GM23248 (cell line): Measurements from ENCODE around the gene MIAT. TPM values are rescaled to one million over a fixed set of nuclear protein-coding genes. Genes with fewer than 3 reads are reported as not detected.
"Not testable (repeated sequence)": the region's sequence is repeated elsewhere in the genome, so short reads cannot be mapped to it uniquely, and the experiment has no call there.

Experiments
- DNase-seq: peaks from one replicate; pipeline ENCODE4 v3.0.0-alpha.2; 2015
- H2AFZ ChIP-seq: fragments of 200-600 bp; sonication (generic); 2 replicates; pipeline ENCODE4 v1.6.1; 2016; ENCODE audit warnings: antibody characterized with exemption
- H3F3A ChIP-seq: fragments of 200-600 bp; sonication (generic); 2 replicates; pipeline ENCODE4 v1.6.1; 2016; ENCODE audit warnings: mild to moderate bottlenecking, antibody characterized with exemption, mixed run types; ENCODE audit not compliant: insufficient read depth
- H3K27ac ChIP-seq: fragments of 200-600 bp; sonication (generic); 2 replicates; pipeline ENCODE4 v1.5.1; 2016; ENCODE audit warnings: mild to moderate bottlenecking
- H3K27me3 ChIP-seq: fragments of 200-600 bp; sonication (generic); replicated peaks from 2 replicates; pipeline ENCODE4 v1.6.1; 2016; ENCODE audit warnings: mild to moderate bottlenecking; ENCODE audit not compliant: insufficient read depth
- H3K36me3 ChIP-seq: fragments of 200-600 bp; sonication (generic); 2 replicates; pipeline ENCODE4 v1.6.1; 2016; ENCODE audit warnings: low read depth, mild to moderate bottlenecking
- H3K4me1 ChIP-seq: fragments of 200-600 bp; sonication (generic); 2 replicates; pipeline ENCODE4 v1.6.1; 2016; ENCODE audit warnings: mild to moderate bottlenecking; ENCODE audit not compliant: insufficient read depth
- H3K4me2 ChIP-seq: fragments of 200-600 bp; sonication (generic); one replicate; pipeline ENCODE4 v1.6.1; 2016; ENCODE audit warnings: mild to moderate bottlenecking; ENCODE audit not compliant: unreplicated experiment
- H3K4me3 ChIP-seq: fragments of 200-600 bp; sonication (generic); 2 replicates; pipeline ENCODE4 v1.5.1; 2016; ENCODE audit warnings: mild to moderate bottlenecking
- H3K79me2 ChIP-seq: fragments of 200-600 bp; sonication (generic); 2 replicates; pipeline ENCODE4 v1.6.1; 2016; ENCODE audit warnings: mild to moderate bottlenecking; ENCODE audit not compliant: insufficient read depth
- H3K9ac ChIP-seq: fragments of 200-600 bp; sonication (generic); 2 replicates; pipeline ENCODE4 v1.6.1; 2016; ENCODE audit warnings: mild to moderate bottlenecking
- H3K9me2 ChIP-seq: fragments of 200-600 bp; sonication (generic); 2 replicates; pipeline ENCODE4 v1.6.1; 2016; ENCODE audit warnings: mixed run types, mild to moderate bottlenecking, moderate library complexity; ENCODE audit not compliant: insufficient read depth
- H3K9me3 ChIP-seq: fragments of 200-600 bp; sonication (generic); one replicate; pipeline ENCODE4 v1.6.1; 2017; ENCODE audit warnings: low read depth
- H4K20me1 ChIP-seq: fragments of 200-600 bp; sonication (generic); 2 replicates; pipeline ENCODE4 v1.6.0; 2016; ENCODE audit not compliant: insufficient read depth
- EZH2 ChIP-seq: fragments of 200-600 bp; sonication (generic); IDR thresholded peaks from 2 replicates; pipeline ENCODE4 v1.6.1; 2018; ENCODE audit warnings: antibody characterized with exemption, mild to moderate bottlenecking; ENCODE audit not compliant: insufficient read depth, poor library complexity, severe bottlenecking
- EZH2phosphoT487 ChIP-seq: fragments of 200-600 bp; sonication (generic); IDR thresholded peaks from 2 replicates; pipeline ENCODE4 v1.6.1; 2018; ENCODE audit warnings: antibody characterized with exemption, moderate library complexity, mild to moderate bottlenecking, low read depth; ENCODE audit not compliant: insufficient read depth
- WGBS, 2 experiments: methylation state at CpG; one replicate each; pipeline ENCODE4 v1.1.6; 2015 to 2017; ENCODE audit warnings: low lambda C conversion rate in 2 of 2, low coverage in 1 of 2; ENCODE audit errors: missing lambda C conversion rate in 2 of 2; 5-methylcytosine and 5-hydroxymethylcytosine counted together
- in situ Hi-C: fragments of 300-500 bp; cut with MboI; formaldehyde crosslinking; loops from 2 replicates; pipeline ENCODE4 v1.15.0; 2020
- polyA plus RNA-seq: library from polyadenylated mRNA; unstranded; fragments of >200 nt; fragmentation: Nextera tagmentation; extraction: Ambion mirVana; gene quantifications from 2 replicates; pipeline ENCODE4 v1.2.1, GENCODE V29; 2016
- total RNA-seq: library from RNA; depleted of rRNA; stranded (reverse); fragments of >200 nt; shearing (Covaris generic); gene quantifications from 2 replicates; pipeline ENCODE4 v1.2.3, GENCODE V29; 2014

Gene MIAT
- total and polyA plus RNA-seq, 2 experiments from 2014 or later, result 0.23 to 0.43 TPM

GRCh38 chr22:26610996-26611395, 46.4 kb upstream of the MIAT start:
- no peak overlapping the region for H3K27ac ChIP-seq
- H3K79me2 ChIP-seq, result no peaks in the 10 kb centered on the region
- no peaks in the 10 kb centered on the region for H3K9me2 ChIP-seq
- H3K9ac ChIP-seq, result no peak overlapping the region
- H3K36me3 ChIP-seq, result no peaks in the 10 kb centered on the region
- no peaks in the 10 kb centered on the region for H4K20me1 ChIP-seq
- H3K4me1 ChIP-seq, result peaks cover 11% of the 10 kb centered on the region
- in situ Hi-C loops, result no loop called here
- WGBS, 2 experiments, result 37 to 42% methylated on average over 2 of the region's 2 CpGs
- H3K4me2 ChIP-seq, result peak overlapping the region; percentile 5
- H3F3A ChIP-seq, result no peaks in the 10 kb centered on the region
- DNase-seq, result peak; percentile 47
- no peak overlapping the region for H3K4me3 ChIP-seq
- TF ChIP-seq EZH2 (no peak), EZH2phosphoT487 (no peak)
- 0 out of 2 replicates have a peak overlapping the region, but pooled peaks have one; percentile 3 for H2AFZ ChIP-seq
- H3K27me3 ChIP-seq, result 0 out of 2 replicates have a peak, but pooled peaks cover 7% of the 10 kb centered on the region
- H3K9me3 ChIP-seq, result no peaks in the 10 kb centered on the region

- DNase-seq, result no peak
- in situ Hi-C loops, result no loop called here
- H3K27me3 ChIP-seq, result 0 out of 2 replicates have a peak, but pooled peaks cover 7% of the 10 kb centered on the region
- TF ChIP-seq EZH2, result no peak
- no peak for TF ChIP-seq EZH2phosphoT487
- H2AFZ ChIP-seq, result no peak overlapping the region
- no peaks in the 10 kb centered on the region for H3K9me2 ChIP-seq
- H3K4me2 ChIP-seq, result no peak overlapping the region
- H3K9ac ChIP-seq, result no peak overlapping the region
- no peak overlapping the region for H3K27ac ChIP-seq
- H3K4me1 ChIP-seq, result peaks cover 11% of the 10 kb centered on the region
- 81 to 83% methylated on average over 4 of the region's 4 CpGs for WGBS, 2 experiments
- H3K36me3 ChIP-seq, result no peaks in the 10 kb centered on the region
- no peak overlapping the region for H3K4me3 ChIP-seq
- no peaks in the 10 kb centered on the region for H3K79me2 ChIP-seq
- H3K9me3 ChIP-seq, result no peaks in the 10 kb centered on the region
- no peaks in the 10 kb centered on the region for H4K20me1 ChIP-seq
- no peaks in the 10 kb centered on the region for H3F3A ChIP-seq
Observed at GRCh38 chr22:26612652-26613051, 44.7 kb upstream of the MIAT start.

DNA sequence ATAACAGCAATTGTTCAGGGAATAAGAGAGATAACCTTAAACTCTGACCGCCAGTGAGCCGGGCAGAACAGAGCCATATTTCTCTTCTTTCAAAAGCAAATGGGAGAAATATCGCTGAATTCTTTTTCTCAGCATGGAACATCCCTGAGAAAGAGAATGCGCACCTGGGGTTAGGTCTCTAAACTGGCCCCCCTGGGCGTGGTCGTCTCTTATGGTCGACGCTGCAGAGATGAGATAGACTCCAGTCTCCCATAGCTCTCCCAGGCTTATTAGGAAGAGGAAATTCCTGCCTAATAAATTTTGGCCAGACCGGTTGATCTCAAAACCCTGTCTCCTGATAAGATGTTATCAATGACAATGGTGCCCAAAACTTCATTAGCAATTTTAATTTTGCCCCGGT, 43.6 kb upstream of the MIAT start:
- H3K9me3 ChIP-seq, H3K79me2 ChIP-seq, H3K4me3 ChIP-seq, H2AFZ ChIP-seq, H4K20me1 ChIP-seq, H3K4me2 ChIP-seq, H3K27me3 ChIP-seq, H3K9me2 ChIP-seq, H3K36me3 ChIP-seq, in situ Hi-C loops, H3K9ac ChIP-seq, H3K27ac ChIP-seq, DNase-seq, H3F3A ChIP-seq: not testable (repeated sequence)
- 13 to 15% methylated on average over 10 of the region's 10 CpGs for WGBS, 2 experiments
- peaks cover 11% of the 10 kb centered on the region for H3K4me1 ChIP-seq

GRCh38 chr22:26614322-26614721, 43.1 kb upstream of the MIAT start:
- 37% methylated on average over 14 of the region's 14 CpGs for WGBS, 2 experiments
- no peak overlapping the region for H2AFZ ChIP-seq
- no peaks in the 10 kb centered on the region for H3K79me2 ChIP-seq
- no peaks in the 10 kb centered on the region for H4K20me1 ChIP-seq
- in situ Hi-C loops, result no loop called here
- no peaks in the 10 kb centered on the region for H3K36me3 ChIP-seq
- H3K27ac ChIP-seq, result no peak overlapping the region
- no peak overlapping the region for H3K9ac ChIP-seq
- no peak overlapping the region for H3K4me2 ChIP-seq
- H3K4me1 ChIP-seq, result peaks cover 11% of the 10 kb centered on the region
- no peaks in the 10 kb centered on the region for H3K9me3 ChIP-seq
- no peak for DNase-seq
- no peaks in the 10 kb centered on the region for H3F3A ChIP-seq
- H3K4me3 ChIP-seq, result no peak overlapping the region
- TF ChIP-seq EZH2 (no peak), EZH2phosphoT487 (no peak)
- no peaks in the 10 kb centered on the region for H3K9me2 ChIP-seq
- 0 out of 2 replicates have a peak, but pooled peaks cover 7% of the 10 kb centered on the region for H3K27me3 ChIP-seq

GRCh38 chr22:26615149-26615548, 42.2 kb upstream of the MIAT start:
- no peaks in the 10 kb centered on the region for H3K36me3 ChIP-seq
- 0 out of 2 replicates have a peak, but pooled peaks cover 7% of the 10 kb centered on the region for H3K27me3 ChIP-seq
- H3K9me2 ChIP-seq, result no peaks in the 10 kb centered on the region
- TF ChIP-seq EZH2 (no peak), EZH2phosphoT487 (no peak)
- DNase-seq, result no peak
- no peaks in the 10 kb centered on the region for H3K9me3 ChIP-seq
- no peaks in the 10 kb centered on the region for H3F3A ChIP-seq
- H3K4me3 ChIP-seq, result no peak overlapping the region
- no peaks in the 10 kb centered on the region for H4K20me1 ChIP-seq
- 51 to 59% methylated on average over 5 of the region's 5 CpGs for WGBS, 2 experiments
- H3K79me2 ChIP-seq, result no peaks in the 10 kb centered on the region
- H3K4me2 ChIP-seq, result no peak overlapping the region
- H3K27ac ChIP-seq, result no peak overlapping the region
- H3K4me1 ChIP-seq, result peaks cover 6% of the 10 kb centered on the region
- no peak overlapping the region for H2AFZ ChIP-seq
- no peak overlapping the region for H3K9ac ChIP-seq
- in situ Hi-C loops, result no loop called here
